Endothelial cell of umbilical vein (primary cell): ENCODE data around the gene PITPNM3. TPM values are rescaled to one million over a fixed set of nuclear protein-coding genes. Genes with fewer than 3 reads are reported as not detected.

ENCODE experiments used
- BruUV-seq: library from RNA; stranded (reverse); fragments of 400-500 nt; replicated peaks from 2 replicates; lab custom pipeline; 2021; lab: Mats Ljungman, UMichigan
- CTCF ChIA-PET: fragments of 300-600, 350-600 bp; sonication (Branson Sonifier 250); formaldehyde crosslinking; loops from one replicate; lab custom pipeline; 2021; ENCODE audit warnings: antibody characterized with exemption, inconsistent platforms; lab: Charles Lee
- POLR2A ChIA-PET: fragments of 300-600, 350-600 bp; sonication (Branson Sonifier 250); formaldehyde crosslinking; loops from one replicate; lab custom pipeline; 2021; ENCODE audit warnings: antibody characterized with exemption, inconsistent platforms; lab: Charles Lee
- DNase-seq: peaks from one replicate; pipeline ENCODE4 v3.0.0-alpha.2; 2011; ENCODE audit warnings: low read depth, low spot score
- FAIRE-seq: peaks from 2 replicates; lab custom pipeline; 2011; peaks lifted over from hg19 to GRCh38; lab: Jason Lieb, UNC
- H2AFZ ChIP-seq: 2 replicates; pipeline ENCODE4 v1.6.0; 2012; ENCODE audit warnings: low read depth, low read length, control low read depth, inconsistent platforms
- H3K27ac ChIP-seq: 2 replicates; pipeline ENCODE4 v1.5.1; 2011; ENCODE audit warnings: low read depth, mild to moderate bottlenecking, control low read depth, low read length, moderate library complexity; ENCODE audit not compliant: insufficient read depth
- H3K27me3 ChIP-seq, 2 experiments: 2 replicates each; pipeline versions ENCODE4 v1.6.0 to v1.6.1; 2011; ENCODE audit warnings: low read length in 2 of 2, mixed read lengths in 1 of 2; ENCODE audit not compliant: control insufficient read depth in 2 of 2, insufficient read depth in 2 of 2
- H3K36me3 ChIP-seq, 2 experiments: 2 replicates in 1 of 2; 3 replicates in 1 of 2; pipeline ENCODE4 v1.5.1; 2011; ENCODE audit warnings: low read length in 2 of 2, mild to moderate bottlenecking in 1 of 2, moderate library complexity in 1 of 2; ENCODE audit not compliant: control insufficient read depth in 2 of 2, insufficient read depth in 2 of 2; ENCODE audit errors: extremely low read depth in 1 of 2
- H3K4me1 ChIP-seq: 3 replicates; pipeline ENCODE4 v1.5.1; 2011; ENCODE audit warnings: mild to moderate bottlenecking, low read length; ENCODE audit not compliant: control insufficient read depth, insufficient read depth; ENCODE audit errors: extremely low read depth
- H3K4me2 ChIP-seq: 2 replicates; pipeline ENCODE4 v1.6.1; 2011; ENCODE audit warnings: low read length, control low read depth, mixed read lengths; ENCODE audit not compliant: insufficient read depth
- H3K4me3 ChIP-seq, 3 experiments: fragments of 200-600 bp in 1 of 3; sonication (generic), shearing (Covaris generic) in 1 of 3; replicated peaks in 1 of 3; 2 replicates each; pipeline ENCODE4 v1.5.1; 2011 to 2016; ENCODE audit warnings: control low read depth in 3 of 3, low read length in 3 of 3, mild to moderate bottlenecking in 2 of 3, inconsistent platforms in 1 of 3, low read depth in 1 of 3, moderate library complexity in 1 of 3; ENCODE audit not compliant: insufficient read depth in 1 of 3
- H3K79me2 ChIP-seq: 2 replicates; pipeline ENCODE4 v1.6.0; 2012; ENCODE audit warnings: low read length, inconsistent platforms; ENCODE audit not compliant: control insufficient read depth, insufficient read depth
- H3K9ac ChIP-seq: replicated peaks from 2 replicates; pipeline ENCODE3; 2011; ENCODE audit warnings: low read length, control low read depth; ENCODE audit not compliant: insufficient read depth; ENCODE audit errors: extremely low read depth
- H3K9me1 ChIP-seq: replicated peaks from 3 replicates; pipeline ENCODE4 v1.6.0; 2011; ENCODE audit warnings: mild to moderate bottlenecking, low read length; ENCODE audit not compliant: control insufficient read depth, insufficient read depth; ENCODE audit errors: extremely low read depth
- H3K9me3 ChIP-seq: replicated peaks from 2 replicates; pipeline ENCODE4 v1.5.1; 2012; ENCODE audit warnings: low read length, inconsistent platforms; ENCODE audit not compliant: control insufficient read depth, insufficient read depth
- H4K20me1 ChIP-seq: replicated peaks from 2 replicates; pipeline ENCODE3; 2011; ENCODE audit warnings: mild to moderate bottlenecking, low read length; ENCODE audit not compliant: control insufficient read depth, insufficient read depth; ENCODE audit errors: extremely low read depth
- CTCF ChIP-seq, 2 donors: IDR thresholded peaks; 1 replicate in 1 of 2; 2 replicates in 1 of 2; pipeline ENCODE4 v1.5.1; 2011; ENCODE audit warnings: low read length in 2 of 2, mild to moderate bottlenecking in 2 of 2, moderate library complexity in 2 of 2, control low read depth in 1 of 2, inconsistent platforms in 1 of 2, low read depth in 1 of 2; ENCODE audit not compliant: insufficient read depth in 1 of 2; ENCODE audit errors: extremely low read depth in 1 of 2
- EZH2 ChIP-seq: IDR thresholded peaks from 2 replicates; pipeline ENCODE4 v1.6.1; 2012; ENCODE audit warnings: borderline replicate concordance, low read depth, mild to moderate bottlenecking, moderate library complexity, low read length, inconsistent platforms; ENCODE audit not compliant: severe bottlenecking
- FOS ChIP-seq: IDR thresholded peaks from 2 replicates; pipeline ENCODE4 v1.6.1; 2011; ENCODE audit warnings: mild to moderate bottlenecking, low read length, moderate library complexity, borderline replicate concordance; ENCODE audit not compliant: insufficient read depth
- GATA2 ChIP-seq: IDR thresholded peaks from 2 replicates; pipeline ENCODE4 v1.7.0; 2011; ENCODE audit warnings: low read depth, mild to moderate bottlenecking, moderate library complexity, mixed read lengths, low read length; ENCODE audit not compliant: insufficient read length, insufficient read depth
- JUN ChIP-seq: IDR thresholded peaks from 2 replicates; pipeline ENCODE4 v1.6.1; 2011; ENCODE audit warnings: borderline replicate concordance, low read depth; ENCODE audit not compliant: insufficient read length, insufficient read depth
- MAX ChIP-seq: IDR thresholded peaks from 2 replicates; pipeline ENCODE4 v1.6.1; 2011; ENCODE audit not compliant: insufficient read depth, insufficient read length
- MYC ChIP-seq: IDR thresholded peaks from one replicate; pipeline ENCODE4 v1.6.1; 2011; ENCODE audit warnings: mild to moderate bottlenecking, low read depth, low read length
- POLR2A ChIP-seq: IDR thresholded peaks from 2 replicates; pipeline ENCODE4 v1.6.1; 2012; ENCODE audit warnings: low read depth, mild to moderate bottlenecking, control low read depth, low read length
- POLR2AphosphoS5 ChIP-seq: IDR thresholded peaks from 2 replicates; pipeline ENCODE4 v1.6.1; 2012; ENCODE audit warnings: low read depth, mild to moderate bottlenecking, control low read depth, low read length, moderate library complexity; ENCODE audit not compliant: insufficient read depth
- dilution Hi-C: fragments of 300-500 bp; cut with MboI; formaldehyde crosslinking; loops from one replicate; pipeline ENCODE4 v1.15.0; 2019; ENCODE audit warnings: low sequenced_read_pairs; ENCODE audit not compliant: extremely low pct_ligation_motif_present
- intact Hi-C: fragments of 100-400 bp; cut with micrococcal nuclease; formaldehyde crosslinking; loops from one replicate; pipeline ENCODE4 v1.10.0; 2022
- polyA plus RNA-seq, 4 experiments: library from polyadenylated mRNA; depleted of rRNA in 3 of 4; stranded (reverse) in 3 of 4; unstranded in 1 of 4; fragments of >200 nt; gene quantifications; 2 replicates each; pipeline versions ENCODE4 v1.2.1 to v1.2.3, GENCODE V29; 2011 to 2012; ENCODE audit warnings: missing spikeins in 1 of 4
- total RNA-seq: library from RNA; stranded (reverse); gene quantifications from 2 replicates; pipeline ENCODE4 v1.2.3, GENCODE V29; 2021

Gene PITPNM3
- total and polyA plus RNA-seq, 2 donors (not counting 3 experiments of a cell fraction or from before 2014, with no cell fraction given) = 1.0 to 1.9 TPM

- Histone ChIP-seq H2AFZ (no peak overlapping the region), H3K36me3 (no peaks in the 10 kb centered on the region), H3K27me3 (no peaks in the 10 kb centered on the region), H4K20me1 (no peaks in the 10 kb centered on the region), H3K9ac (no peak overlapping the region), H3K27ac (no peak overlapping the region), H3K4me2 (no peak overlapping the region), H3K4me1 (no peaks in the 10 kb centered on the region), H3K9me3 (no peaks in the 10 kb centered on the region), H3K4me3 (no peak overlapping the region), H3K79me2 (no peaks in the 10 kb centered on the region), H3K9me1 (no peaks in the 10 kb centered on the region)
- ChIA-PET POLR2A (no interaction called here), CTCF (interaction anchor here (0.8 to 1.9 kb wide), 3 partner anchors 10 to 19 kb away, joined by 5 to 6 read pairs (median 5); no protein-coding TSS in a partner anchor)
- DNase-seq = no peak
- BruUV-seq = no TSS peak
- intact Hi-C loops (no loop called here), dilution Hi-C loops (no loop called here)
- FAIRE-seq = no peak
- no peak for TF ChIP-seq GATA2
- TF ChIP-seq EZH2 = no peak
- no peak for TF ChIP-seq JUN
- no peak for TF ChIP-seq FOS
- TF ChIP-seq MYC = no peak
These were observed 93.7 kb downstream of the PITPNM3 start for GRCh38 chr17:6462692-6463091.

DNA sequence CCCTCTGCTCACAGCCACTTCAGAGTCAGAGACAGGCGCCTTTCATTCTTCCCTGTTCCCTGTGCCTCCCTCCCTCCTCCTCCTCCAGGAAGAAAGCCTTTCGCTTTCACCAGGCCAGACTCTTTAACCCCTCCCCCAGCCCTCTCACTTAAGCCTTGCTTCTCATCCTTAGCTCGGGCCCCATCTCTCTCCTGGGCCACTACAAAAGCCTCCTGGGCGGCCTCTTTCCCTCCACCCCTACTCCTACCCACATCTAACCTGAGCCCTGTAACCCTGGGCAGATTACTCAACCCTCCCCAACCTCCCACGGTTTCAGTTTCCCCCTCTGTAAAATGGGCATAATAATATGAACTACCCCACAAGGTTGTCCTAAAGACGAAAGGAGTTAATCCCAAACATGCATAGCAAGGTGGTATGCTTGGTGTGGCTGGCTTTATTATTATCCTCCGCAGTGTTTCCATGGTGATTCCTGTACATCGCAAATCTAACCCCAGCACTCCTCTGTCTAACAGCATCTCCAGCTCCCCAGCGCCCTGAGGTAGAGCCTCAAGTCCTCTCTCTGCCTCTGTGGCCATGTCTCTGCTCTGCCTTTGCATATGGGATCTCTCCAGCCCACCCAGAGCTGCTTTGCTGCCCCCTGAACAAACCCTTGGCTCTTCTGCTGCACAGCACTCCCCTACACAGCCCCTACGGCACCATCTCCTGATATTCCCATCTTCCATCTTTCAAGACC, 94.4 kb downstream of the PITPNM3 start:
- Histone ChIP-seq H3K27ac (no peak overlapping the region), H3K79me2 (no peaks in the 10 kb centered on the region), H4K20me1 (no peaks in the 10 kb centered on the region), H3K4me1 (peaks cover 4% of the 10 kb centered on the region), H3K36me3 (no peaks in the 10 kb centered on the region), H2AFZ (no peak overlapping the region), H3K9ac (no peak overlapping the region), H3K9me3 (no peaks in the 10 kb centered on the region), H3K27me3 (no peaks in the 10 kb centered on the region), H3K4me2 (no peak overlapping the region), H3K9me1 (no peaks in the 10 kb centered on the region), H3K4me3 (no peak overlapping the region)
- CTCF ChIA-PET = interaction anchor here (1.9 kb wide), 1 partner anchor 11 kb away, joined by 5 read pairs; no protein-coding TSS in a partner anchor
- dilution Hi-C loops = no loop called here
- POLR2A ChIA-PET = no interaction called here
- BruUV-seq = no TSS peak
- intact Hi-C loops = no loop called here
- TF ChIP-seq JUN = no peak
- no peak for TF ChIP-seq CTCF (IDR thresholded peaks at IDR 0.05; ENCODE audit: extremely low read depth in 1 of 2, insufficient read depth in 1 of 2, low read depth in 1 of 2, low read length in 2 of 2)
- TF ChIP-seq POLR2A = no peak
- TF ChIP-seq POLR2AphosphoS5 = no peak
- TF ChIP-seq EZH2 = no peak
- TF ChIP-seq MYC = no peak
- no peak for TF ChIP-seq FOS
- TF ChIP-seq MAX = no peak
- TF ChIP-seq GATA2 = no peak
- DNase-seq (no peak), FAIRE-seq (no peak)
